NCI-H146 treated with DMSO at 0.1 percent for 48 hours (cell line): ENCODE measurements around the gene NINJ1.
"Not testable (repeated sequence)": the region's sequence is repeated elsewhere in the genome, so short reads cannot be mapped to it uniquely, and the experiment has no call there.

ENCODE experiments used
- DNase-seq: peaks from one replicate; lab custom pipeline; 2025; ENCODE audit not compliant: unreplicated experiment; lab: John Stamatoyannopoulos, UW

NINJ1 gene

DNA sequence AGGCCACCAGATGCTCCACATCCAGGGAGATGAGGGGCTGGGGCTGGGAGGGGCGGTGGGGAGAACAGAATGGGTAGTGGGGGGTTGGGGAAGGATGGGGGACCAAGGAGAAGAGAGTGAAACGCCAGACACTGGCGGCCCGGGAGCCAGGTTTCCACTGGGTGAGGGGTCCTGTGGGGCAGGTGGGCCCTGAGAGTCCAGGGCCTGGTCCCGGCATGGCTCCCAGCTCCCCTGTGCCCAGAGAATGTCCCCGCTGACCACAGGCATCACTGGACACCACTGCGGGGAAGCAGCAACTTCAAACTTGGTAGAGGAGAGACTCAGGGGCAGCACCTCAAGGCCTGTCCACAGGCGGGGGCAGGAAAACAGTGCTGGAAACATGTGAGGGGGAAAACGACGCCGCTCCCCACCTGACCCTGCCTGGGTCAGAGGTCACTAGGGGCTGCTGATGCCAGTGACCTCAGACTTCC is 13.2 kb downstream of the NINJ1 start:
- DNase-seq, result no peak

DNA sequence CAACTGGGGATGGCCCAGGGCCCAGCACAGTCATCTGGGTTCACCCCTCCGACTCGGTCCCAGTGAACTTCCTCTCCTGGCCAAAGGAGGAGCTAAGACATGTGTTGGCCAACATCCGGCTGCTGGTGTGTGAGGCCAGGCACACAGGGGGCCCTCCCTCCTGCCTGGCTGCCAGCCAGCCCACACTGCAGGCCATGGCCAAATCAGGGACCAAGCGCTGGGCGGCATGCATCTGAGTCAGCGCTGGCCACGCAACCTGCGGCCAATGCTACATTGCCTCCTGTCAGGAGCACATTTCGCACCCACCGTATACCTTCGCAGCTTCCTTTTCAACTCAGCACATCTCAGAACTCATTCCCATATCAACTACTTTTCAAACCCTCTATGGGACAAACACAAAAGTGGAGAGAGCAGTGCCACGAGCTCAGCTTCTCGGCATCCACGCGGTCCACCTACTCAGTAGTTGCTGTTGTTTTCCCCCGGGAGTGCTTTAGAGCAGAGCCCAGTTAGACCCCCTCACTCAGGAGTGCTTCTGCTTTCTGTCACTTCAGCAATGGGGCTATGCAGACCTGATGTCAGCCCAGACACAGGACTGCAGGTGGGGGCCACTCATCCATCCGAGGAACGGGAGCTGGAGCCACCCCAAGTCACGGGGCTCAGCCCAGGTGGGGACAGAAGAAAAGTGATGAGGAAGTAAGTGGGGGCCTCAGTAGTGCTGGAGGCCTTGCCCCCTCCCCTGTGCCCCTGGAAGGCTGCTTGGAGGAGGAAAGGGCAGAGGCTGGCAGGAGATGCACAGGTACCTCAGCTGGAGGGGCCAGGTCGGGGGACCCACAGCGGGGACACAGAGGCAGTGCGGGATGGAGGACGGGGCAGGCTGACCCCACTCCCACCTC is 13.9 kb downstream of the NINJ1 start:
- no peak for DNase-seq

DNA sequence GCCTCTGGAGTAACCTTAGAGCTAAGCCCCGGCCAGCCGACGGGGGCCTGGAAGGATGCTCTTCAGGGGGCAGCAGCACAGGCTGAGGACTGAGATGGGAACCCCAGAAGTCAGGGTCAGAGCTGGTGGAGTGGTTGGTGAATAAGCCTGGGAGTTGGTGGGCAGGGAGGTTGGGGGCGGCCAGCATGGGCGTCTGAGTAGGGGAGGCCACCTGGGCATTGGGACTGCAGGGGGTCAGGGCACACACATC is 14.4 kb downstream of the NINJ1 start:
- DNase-seq, result no peak

DNA sequence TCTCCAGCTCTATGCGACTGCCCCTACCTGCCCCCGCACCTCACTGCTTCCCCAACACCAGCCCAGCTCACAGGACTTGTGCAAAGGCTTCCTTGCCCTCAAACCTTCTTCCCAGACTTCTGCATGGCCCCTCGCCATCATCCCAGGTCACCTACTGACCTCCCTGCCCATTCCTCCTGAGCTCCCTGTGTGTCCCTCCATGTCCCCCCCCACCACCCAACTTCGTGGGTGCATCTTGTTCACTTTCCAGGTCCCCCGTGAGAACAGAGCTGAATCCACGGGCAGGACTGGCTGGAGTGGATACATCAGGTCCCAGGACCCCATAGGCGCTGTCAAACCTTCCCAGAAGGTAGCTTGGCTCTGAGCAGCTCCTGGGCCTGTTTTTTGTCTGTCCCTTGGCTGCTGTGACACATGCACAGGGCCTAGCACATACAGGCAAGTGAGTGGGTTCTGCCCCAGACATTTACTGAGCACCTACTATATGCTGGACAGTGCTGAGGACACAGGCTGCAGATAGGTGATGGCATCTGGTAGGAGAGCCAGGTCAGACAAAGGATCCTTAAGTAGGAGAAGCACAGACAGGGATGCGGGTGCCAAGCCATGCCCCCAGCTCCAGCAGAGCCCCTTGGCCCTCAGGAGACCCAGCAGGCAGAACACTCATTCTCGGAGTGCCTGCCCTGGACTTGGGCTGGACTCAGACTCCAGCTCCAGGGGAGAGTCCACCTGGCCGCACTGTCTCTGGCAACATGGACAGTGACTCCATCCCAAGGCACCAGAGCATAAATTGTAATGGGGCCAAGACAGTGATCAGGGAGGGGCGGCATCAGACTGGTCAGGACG is 15.0 kb downstream of the NINJ1 start:
- no peak for DNase-seq

DNA sequence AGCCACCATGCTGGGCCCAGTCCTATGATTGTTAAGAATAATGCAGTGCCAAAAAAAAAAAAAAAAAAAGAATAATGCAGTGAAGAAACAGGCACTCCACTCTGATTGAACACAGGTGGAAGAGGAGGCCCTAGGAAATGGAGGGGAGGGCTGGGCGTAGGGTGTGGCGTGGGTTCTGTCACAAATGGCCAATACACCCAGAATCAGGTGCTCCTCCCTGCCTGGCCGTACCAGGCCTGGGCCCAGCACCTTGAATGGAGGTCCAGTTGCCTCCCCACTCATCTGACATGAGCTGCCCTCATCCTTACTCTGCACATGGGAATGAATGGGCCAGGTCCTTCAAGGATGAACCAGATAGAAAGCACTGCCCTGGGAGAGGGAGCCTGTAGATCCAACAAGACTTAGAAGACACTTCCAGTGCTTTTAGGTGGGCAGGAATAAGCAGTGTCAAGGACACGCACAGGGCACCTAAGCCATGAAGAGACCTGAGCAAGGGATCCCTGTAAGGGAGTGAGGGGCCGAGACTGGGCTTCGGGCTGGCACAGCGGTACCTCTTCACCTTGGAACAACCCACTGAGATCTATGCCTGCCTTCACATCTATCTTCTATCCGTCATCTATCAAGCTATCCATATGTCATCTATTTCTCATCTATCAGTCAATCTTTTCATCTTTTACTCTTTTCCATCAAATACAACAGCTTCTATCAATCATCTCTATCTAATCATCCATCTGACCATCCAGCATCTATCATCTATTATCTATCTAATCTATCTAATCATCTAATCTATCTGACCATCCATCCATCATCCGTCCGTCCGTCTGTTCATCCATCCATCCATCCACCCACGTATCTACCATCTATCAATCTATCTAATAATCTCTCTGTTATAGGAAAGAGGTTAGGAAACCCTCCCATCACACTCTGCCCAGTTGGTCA is 15.9 kb downstream of the NINJ1 start:
- DNase-seq, result no peak

DNA sequence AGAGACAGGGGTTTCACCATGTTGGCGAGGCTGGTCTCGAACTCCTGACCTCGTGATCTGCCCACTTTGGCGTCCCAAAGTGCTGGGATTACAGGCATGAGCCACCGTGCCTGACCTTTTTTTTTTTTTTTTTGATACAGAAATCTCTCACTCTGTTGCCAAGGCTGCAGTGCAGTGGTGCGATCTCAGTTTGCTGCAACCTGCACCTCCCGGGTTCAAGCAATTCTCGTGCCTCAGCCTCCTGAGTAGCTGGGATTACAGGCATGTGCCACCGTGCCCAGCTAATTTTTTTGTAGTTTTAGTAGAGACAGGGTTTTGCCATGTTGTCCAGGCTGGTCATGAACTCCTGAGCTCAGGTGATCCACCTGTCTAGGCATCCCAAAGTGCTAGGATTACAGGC is 16.5 kb downstream of the NINJ1 start:
- not testable (repeated sequence) for DNase-seq

DNA sequence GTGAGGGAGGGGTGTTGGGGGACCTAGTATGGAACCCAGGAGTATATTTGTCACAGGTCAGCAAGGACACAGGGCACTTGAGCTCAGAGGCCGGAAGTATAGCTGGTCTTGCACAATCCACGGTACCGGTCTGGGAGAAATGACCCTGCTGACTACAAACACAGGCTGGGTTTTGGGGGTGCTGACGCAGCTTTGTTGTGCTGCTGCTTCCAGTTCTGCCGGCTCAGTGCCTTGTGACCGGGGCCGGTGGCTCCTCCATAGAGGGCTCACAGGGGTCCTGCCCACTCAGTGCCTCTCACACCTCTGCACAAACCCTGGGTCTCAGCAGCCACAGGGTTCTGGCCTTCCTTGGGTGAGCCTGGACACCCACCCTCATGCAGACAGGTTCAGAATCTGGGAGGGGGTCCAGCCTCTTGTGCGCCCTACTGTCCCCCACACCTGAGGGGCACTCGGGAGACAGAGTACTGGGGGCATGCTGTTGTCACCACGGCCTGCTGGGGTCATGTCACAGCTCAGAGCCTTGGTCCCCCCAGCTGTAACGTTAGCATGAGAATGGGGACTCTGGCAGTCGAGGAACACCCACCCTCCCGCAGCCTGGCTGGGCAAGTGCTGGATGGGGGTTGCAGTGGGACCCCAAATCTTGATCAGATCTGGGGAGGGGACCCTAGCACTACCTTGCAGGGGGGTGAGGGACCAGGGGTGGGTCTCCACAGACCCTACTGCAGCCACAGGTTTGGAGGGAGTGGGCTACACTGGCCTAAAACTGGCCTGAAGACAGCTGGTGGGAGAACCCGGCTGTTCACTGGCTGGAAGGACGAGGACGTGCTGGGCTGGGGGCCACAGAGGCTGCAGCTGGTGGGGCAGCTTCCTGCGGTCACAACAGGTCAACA is 17.7 kb downstream of the NINJ1 start:
- DNase-seq, result no peak

DNA sequence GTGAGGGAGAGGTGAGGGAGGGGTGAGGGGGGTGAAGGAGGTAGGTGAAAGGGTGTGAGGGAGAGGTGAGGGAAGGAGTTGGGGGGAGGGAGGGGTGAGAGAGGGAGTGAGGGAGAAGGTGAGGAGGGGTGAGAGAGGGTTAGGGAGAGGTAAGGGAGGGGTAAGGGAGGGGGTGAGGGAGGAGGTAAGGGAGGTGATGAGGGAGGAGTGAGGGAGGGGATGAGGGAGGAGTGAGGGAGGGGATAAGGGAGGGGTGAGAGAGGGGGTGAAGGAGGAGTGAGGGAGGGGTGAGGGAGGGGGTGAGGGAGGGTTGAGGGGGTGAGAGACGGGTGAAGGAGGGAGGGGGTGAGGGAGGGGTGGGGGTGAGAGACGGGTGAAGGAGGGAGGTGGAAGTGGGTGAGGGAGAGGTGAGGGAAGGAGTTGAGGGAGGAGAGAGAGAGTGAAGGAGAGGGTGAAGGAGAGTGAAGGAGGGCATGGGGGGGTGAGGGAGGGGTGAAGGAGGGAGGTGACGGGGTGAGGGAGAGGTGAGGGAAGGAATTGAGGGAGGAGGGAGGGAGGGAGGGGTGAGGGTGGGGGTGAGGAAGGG is 18.5 kb downstream of the NINJ1 start:
- no peak for DNase-seq

DNA sequence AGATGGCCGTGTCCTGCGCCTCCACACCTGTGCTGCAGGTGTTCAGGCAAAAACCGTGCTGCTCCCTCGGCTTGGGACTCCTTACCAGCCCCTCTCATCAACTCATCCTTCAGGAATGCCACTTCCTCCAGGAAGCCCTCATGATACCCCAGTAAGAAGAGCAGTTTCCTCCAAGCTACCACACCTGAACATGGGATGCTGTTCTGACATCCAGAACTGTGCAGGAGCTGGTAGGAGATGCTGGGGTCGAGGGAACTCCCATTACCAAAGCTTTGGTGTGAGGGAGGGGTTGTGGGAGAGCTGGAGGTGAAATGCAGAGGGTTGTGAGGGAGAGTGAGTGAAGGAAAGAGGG is 19.1 kb downstream of the NINJ1 start:
- DNase-seq, result no peak

DNA sequence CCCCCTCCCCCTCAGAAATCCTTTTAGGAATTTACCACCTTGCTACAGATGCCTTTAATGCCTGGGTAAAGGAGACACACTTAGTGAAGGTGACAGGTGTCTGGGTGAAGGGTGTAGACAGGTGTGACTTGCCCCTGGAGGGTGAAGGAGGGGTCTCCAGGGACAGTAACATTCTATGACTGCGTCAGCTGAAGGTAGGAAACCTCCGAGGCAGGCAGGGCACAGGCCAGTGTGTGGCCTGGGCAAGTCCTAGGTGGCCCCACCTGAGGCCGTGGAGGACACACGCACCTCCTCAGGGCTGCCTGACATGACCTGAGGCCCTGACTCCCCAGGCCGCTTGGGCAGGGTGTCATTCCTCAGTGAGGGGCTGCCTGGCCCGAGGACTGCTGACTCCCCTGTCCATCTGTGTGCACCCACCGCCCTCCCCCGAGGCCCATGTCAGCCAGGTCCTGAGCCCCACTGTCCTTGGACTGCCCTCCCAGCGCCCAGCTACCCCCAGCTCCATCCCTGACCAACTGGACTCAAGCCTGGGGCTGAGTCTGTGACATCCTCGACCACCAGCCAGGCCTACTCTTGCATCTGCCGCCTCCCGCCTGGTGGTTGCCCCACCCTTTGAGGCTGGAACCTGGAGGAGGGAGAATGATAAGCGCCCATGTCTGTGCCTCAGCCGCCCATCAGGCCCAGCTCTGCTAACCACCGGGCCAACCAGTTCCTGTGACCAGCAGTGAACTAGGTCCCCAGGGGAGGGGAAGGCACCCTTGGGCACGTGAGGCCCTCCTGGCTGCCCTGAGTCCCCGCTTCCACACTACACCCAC is 19.7 kb downstream of the NINJ1 start:
- no peak for DNase-seq

DNA sequence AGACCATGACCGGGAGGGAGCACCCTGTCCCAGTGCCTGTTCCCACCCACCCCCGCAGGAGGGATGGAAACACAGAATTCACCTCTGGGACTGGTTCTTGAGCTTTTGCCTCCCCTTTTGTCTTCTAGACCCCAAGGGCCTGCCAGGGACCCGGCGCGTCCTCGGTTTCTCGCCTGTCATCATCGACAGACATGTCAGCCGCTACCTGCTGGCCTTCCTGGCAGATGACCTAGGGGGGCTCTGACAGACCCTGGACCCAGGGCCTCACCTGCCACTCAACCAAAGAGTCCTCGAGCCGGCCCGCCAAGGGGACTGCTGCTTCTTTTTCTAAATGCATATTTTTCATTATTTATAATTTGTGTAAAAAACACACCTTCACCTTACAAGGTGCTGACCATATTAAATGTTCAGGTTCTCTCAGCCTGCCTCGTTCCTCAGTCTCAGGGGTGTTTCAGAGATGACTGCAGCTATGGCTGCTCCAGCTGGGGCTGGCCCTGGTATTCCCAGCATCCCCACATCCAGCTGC is 21.1 kb downstream of the NINJ1 start:
- DNase-seq, result no peak

DNA sequence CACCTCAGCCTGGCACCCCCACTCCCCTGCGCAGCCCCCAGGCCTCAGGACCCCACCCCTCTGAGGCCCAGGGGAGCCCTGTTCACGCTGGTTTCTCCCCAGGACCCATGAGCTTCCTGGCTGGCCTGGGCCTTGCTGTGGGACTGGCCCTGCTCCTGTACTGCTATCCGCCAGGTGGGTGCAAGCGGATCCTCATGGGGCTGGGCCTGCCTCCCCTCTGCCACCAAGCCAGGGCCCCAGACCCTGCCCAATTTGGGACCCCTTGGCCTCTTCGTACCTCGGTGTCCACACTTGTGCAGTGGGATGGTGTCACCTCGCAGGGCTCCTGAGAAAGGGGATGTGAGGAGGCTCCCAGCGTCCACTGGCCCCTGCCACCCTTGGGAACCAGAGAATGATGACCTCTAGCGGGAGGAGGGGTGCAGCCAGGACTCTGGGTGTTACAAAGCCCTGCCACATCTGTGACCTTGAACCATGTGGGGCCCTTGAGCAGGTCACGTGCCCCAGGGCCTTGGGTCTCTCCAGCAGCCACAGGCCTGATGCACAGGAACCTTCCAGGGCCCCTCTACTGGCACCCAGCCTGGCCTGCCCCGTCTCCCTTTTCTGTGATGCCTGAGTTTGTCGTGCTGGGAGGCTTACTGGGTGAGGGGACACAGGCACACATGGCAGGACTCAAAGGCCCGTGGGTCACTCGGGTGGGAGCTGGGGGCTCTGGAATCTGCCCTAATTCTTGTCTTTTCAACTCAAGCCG is 21.8 kb downstream of the NINJ1 start:
- no peak for DNase-seq

DNA sequence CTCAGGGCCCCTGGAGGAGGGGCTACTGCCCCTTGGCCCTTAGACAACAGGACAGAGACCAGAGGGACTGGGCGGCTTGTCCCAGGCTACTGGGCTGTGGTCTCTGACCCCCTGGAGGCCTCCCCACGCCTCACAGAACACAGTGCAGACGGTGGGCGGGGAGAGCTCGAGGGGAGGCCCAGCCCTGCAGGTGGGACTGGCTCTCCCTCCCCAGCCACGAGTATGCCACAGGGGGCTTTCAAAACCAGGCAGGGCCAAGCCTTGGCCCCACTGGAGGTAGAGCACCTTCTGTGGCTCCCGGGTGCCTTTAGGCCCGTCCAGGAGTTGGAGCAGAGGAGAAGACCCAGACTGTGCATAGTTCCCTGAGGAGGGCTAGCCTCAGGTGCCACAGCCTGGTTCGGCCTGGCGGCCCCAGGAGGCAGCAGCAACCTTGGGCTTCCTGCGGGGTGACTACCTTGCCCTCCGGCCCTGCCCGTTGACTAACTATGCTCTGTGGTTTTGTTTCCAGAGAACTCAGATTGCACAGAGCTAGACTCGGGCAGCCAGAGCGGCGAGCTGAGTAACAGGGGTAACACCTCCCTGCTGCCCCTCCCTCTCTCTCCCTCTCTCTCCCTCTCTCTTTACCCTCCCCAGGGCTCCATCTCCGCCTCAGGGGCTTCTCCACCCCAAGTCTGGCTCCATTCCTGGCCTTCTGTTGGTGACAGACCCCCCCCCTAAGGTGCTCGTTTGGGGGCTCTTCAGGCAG is 22.5 kb downstream of the NINJ1 start:
- DNase-seq, result no peak

DNA sequence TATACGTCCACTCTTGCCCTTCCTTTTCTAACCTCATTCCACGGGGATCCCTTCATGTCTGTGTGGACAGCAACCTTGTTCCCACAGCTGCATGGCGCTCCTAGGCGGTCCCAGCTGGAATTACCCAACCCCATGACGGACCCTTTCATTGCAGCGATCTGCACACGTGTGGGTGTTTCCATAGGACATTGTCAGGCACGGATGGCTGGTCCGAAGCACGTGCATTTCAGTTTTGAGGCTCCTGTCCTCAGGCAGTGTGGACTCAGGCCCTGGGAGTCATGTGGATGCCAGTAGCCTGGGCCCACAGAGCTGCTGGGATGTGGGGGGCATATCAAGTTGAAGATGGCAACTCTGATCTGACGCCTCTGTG is 23.1 kb downstream of the NINJ1 start:
- no peak for DNase-seq

DNA sequence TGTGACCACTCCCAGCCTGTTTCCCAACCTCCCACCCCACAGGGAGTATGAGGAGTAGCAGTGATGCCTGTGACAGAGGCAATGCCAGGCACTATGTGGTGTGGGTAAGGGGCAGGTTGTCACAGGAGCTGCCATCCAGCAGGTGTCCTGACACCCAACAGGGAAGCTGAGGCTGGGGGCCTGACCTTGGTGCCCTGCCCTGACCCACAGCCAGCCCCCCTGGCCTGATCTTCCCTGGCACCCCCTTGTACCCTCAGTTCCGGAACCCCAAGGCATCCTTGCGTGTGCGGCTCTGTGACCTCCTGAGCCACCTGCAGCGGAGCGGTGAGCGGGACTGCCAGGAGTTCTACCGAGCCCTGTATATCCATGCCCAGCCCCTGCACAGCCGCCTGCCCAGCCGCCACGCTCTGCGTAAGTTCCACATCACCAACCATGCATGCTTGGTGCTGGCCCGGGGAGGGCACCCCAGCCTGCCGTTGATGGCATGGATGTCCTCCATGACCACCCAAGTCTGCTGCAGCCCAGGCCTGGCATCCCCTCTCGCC is 23.7 kb downstream of the NINJ1 start:
- DNase-seq, result no peak

DNA sequence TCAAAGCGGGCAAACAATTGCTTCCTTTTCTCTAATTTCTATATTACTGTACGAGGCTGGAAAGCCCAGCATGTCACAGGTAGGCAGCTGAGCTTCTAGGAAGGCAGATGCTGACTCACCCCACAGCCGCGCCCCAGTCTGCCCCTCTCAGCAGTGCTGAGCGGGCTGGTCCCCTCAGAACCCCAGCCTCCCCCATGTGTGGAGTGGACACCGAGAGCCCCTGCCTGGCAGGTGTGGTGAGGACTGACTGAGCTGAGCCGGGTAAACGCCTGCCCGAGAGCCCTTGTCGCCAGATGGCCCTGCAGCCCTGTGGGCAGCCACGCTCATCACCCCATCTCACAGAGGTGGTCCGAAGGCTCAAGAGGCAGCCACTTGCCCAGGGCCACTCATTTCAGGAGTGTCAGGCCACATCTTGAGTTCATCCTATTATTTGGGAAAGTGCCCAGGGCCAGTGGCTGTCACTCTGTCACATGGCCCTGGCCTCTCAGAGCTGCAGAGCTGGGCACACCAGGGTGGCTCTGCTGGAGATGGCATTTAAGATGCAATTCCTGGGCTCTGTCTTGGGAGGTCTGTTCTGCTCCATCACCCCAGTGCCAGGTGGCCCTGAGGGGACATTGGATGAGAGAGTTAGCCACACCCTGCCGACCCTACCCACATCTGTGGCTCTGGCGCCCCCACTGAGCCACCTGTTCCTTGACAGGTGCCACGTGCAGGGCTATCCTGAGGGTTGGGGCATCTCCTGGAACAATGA is 25.6 kb downstream of the NINJ1 start:
- no peak for DNase-seq

DNA sequence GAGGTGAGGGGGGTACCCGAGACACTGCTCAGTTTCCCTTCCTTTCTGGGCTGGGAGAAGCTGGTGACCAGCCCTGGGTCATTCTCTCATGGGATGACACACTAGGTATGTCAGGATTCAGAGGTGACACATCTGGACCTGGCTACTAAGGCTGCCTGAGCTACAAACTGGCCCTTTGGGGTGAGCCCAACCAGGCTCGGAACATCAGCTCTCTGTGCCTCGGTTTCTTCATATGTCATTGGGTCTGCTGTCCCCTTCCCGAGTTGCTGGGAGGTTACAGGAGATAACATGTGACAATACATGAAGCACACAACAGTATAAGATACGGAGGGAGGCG is 26.3 kb downstream of the NINJ1 start:
- no peak for DNase-seq
